Inflammatory macrophage (primary cell): ENCODE measurements around the gene ENC1.

Experiments
- DNase-seq, 2 donors: peaks; one replicate each; pipeline ENCODE4 v3.0.0-alpha.2; 2020 to 2022

The ENC1 gene

GRCh38 chr5:74603376-74603775 lies 37.2 kb downstream of the ENC1 start:
- peak in 1 of 2 donors; percentile 17 for DNase-seq

GRCh38 chr5:74599148-74599547 lies 41.4 kb downstream of the ENC1 start:
- DNase-seq, result no peak

DNA sequence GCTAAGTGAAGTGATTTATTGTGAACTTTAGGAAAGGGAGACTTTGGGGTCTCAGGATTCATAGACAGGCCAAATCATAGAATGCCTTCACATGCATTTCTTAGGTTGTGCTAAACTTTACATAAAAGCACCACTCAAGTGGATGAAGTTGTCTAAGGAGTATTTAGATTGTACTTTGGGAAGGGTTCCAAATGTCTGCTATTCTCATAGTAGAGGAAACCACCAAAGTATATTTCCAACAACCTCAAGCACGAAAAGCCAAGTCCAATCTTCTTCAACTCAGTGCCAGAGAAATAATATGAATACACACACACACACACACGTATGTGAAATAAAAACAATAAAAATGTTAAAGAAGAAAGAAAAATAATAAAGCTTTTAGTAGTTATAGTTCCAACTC lies 41.8 kb downstream of the ENC1 start:
- no peak for DNase-seq

- no peak for DNase-seq
Measured at GRCh38 chr5:74596927-74597326, 43.6 kb downstream of the ENC1 start.

DNA sequence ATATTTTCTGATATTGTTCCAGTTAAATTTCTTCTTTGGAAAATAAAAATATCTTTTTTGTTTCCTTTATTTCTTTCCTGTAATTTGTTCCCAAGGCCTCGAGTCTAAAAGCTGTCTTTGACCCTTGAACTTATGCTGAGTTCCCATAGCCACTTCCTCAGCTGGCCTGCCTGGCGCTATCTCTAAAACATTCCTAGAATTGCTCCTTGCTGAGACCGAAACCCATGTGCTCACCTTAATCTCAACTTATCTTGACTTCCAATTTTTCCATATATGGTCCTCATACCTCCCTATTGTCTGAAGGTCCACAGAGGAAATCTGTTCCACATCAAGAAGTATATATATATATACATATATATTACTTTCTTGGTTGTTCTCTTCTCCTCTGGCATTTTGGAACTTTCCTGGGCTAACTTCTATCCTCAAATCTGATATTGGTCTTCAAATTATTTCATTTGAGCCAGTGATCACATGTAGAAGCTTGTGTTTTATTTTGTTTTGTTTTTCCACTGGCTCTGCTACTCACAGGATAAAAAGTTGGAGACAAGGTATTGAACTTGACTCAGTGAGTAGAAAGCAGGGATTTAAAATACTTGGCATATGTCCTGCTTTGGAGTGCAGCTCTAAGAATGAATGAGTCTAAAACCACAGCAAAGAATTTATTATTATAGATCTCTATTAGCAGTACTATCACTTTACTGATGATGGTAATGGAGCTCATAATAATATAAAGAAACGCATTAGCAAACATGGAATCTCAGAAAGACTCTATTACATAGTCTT lies 45.2 kb downstream of the ENC1 start:
- no peak for DNase-seq

GRCh38 chr5:74594137-74595040 lies 46.1 kb downstream of the ENC1 start:
- no peak for DNase-seq

DNA sequence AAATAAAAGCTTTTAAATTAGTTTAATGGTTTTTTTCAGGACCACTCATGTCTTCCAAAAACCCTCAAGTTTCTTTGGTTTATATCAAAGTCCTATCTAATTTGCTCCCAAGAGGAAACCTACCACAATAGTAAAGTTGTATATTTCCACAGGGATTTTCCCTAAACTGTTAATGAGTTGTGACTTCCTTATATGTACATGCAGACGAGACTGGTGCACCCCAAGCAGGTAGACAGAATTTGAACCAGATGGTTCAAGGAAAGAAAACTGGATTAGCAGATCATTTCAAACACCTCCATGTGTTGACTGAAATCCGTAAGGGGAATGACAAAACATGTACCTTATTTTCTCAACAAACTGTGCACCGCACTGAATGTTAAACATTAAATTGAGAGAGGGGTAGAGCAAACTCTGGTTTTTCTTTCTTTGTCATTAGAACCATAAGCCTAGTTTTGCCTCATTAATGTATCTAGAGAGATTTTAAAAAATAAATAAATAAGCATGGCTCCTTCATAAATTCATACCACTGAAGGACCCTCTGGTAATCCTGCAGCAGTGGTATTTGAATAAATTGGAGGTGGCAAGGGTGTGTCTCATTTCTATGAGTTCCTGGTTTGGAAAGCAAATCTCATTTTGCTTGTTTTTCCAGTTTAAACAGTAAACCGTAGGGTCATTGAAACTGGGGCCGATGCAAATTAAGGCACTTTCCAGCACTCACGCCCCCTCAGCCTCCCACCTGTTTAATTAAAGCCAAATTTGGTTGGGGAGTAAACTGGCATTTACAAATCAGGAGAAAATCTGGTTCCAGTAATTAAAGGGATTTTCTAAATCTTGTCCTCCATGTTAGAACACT lies 51.1 kb downstream of the ENC1 start:
- no peak for DNase-seq

GRCh38 chr5:74588415-74588814 lies 52.1 kb downstream of the ENC1 start:
- DNase-seq, result no peak

DNA sequence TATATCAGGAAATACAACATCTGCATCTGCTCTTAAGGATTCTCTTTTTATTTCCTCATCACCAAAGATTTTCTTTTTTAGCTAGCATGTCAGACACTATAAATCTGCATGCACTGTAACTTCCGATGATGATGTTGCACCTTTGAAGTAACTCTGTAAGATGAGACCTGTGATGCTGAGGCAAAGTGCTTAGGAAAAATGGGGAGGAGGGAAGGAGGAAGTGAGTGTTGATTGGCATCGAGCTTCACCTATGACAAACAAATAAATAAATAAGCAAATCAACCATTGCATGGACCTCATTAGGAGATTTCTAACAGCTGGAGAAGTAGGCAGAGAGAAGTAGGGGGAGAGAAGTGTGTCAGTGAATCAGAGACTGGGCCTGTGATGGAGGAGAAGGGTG lies 52.6 kb downstream of the ENC1 start:
- DNase-seq, result no peak

GRCh38 chr5:74587300-74587699 lies 53.2 kb downstream of the ENC1 start:
- DNase-seq, result no peak

DNA sequence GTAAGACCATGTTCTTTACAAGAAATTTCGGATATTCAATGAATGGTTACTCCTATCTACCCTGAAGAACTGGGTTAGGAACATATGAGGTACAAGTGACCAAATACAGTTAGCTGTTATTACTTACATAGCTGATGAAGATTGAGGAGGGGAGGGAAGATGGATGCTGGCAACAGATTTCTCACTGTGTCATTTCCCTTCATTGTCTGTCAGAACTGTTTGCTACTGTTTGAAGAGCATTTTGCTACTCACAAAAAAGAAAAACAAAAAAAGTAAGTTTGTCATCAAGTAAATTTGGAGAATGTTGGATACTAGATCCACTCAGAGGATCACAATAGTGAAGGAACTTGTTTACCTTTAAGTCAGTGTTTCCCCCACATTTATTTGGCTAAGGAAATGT lies 53.7 kb downstream of the ENC1 start:
- no peak for DNase-seq

DNA sequence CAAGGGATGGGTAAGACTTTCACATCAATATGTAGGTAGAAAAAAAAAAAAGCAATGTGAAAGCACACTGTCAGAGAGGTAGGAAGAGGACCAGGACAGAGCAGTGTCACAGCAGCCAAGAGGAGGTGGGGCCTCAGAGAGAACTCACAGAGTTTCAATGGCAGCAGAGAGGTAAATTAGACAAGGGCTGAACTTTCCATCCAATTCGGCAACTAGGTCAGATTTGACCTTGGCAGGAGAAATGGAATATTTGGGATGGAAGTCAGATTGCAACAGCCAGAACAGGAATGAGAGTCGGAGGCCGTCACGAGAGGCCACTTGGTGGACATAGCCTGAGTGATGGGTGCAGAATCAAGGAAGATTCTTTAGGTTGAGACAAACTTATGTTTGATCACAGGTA lies 57.7 kb downstream of the ENC1 start:
- no peak for DNase-seq

DNA sequence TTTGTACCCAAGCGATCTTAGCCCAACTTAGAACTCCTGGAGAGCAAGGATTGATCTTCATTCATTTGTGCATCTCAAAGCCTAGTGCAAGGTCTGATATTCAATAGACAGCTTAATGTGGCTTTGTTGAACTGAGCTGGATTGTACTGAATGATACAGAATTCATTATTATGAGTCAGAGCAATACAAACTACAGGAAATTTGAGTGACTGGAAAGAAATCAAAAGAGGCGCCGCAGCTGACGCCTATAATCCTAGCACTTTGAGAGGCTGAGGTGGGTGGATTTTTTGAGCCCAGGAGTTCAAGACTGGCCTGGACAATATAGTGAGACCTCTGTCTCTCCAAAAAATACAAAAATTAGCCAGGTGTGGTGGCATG lies 58.6 kb downstream of the ENC1 start:
- DNase-seq, result no peak

GRCh38 chr5:74580729-74581109 lies 59.8 kb downstream of the ENC1 start:
- DNase-seq, result no peak

- DNase-seq, result no peak
Measured at GRCh38 chr5:74579215-74579614, 61.3 kb downstream of the ENC1 start.

DNA sequence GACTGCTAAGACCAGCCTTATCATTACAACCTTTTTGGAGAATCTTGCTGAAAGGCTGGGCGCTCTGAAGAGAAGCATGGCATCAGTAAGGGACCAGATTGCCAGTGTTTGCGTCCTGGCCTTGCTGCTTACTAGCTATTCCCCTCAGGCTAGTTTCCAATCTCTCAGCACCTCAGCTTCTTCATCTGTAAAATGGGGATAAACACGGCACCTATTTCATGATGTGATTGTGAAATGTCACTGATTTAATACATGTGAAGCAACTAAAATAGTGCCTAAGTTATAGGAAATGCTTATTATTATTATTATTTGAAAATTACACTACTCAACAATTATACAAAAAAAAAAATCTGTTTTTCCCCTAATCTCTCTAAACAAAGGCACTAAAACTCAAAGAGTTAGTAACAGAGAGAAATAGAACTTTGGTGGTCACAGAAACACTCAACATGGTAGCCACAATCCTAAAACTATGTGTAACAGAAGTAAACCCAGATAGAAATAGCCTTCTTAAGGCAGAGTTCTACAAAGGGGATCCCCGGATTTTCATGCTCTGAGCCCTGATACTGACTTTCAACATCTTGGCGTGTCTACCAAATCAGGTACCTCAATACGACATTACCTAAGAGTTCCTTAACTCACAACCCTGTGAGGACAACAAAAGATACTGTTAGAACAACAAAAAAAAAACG lies 62.0 kb downstream of the ENC1 start:
- no peak for DNase-seq
